ENCODE data around the gene PAQR4.
A peak's percentile ranks its signal among the peaks of the same experiment; 100 is the strongest.

The PAQR4 gene

GRCh38 chr16:3000540-3000939 is 31.4 kb downstream of the PAQR4 start:
- TF ChIP-seq FOXM1 (IDR thresholded peaks at IDR 0.05; ENCODE audit: borderline replicate concordance, low read depth) = no peak
- TF ChIP-seq ZBTB7A (IDR thresholded peaks at IDR 0.05; ENCODE audit: low read depth) = no peak
- no peak for TF ChIP-seq RAD21 (IDR thresholded peaks at IDR 0.05; ENCODE audit: low read depth)
- TF ChIP-seq MAX (IDR thresholded peaks at IDR 0.05) = no peak

- no peak for TF ChIP-seq TCF12 (IDR thresholded peaks at IDR 0.05; ENCODE audit: low read depth)
- no peak for TF ChIP-seq ZBTB7A (IDR thresholded peaks at IDR 0.05; ENCODE audit: low read depth)
- TF ChIP-seq EP300 (IDR thresholded peaks at IDR 0.05; ENCODE audit: borderline replicate concordance) = no peak
- no peak for TF ChIP-seq CEBPB (IDR thresholded peaks at IDR 0.05)
- TF ChIP-seq REST (IDR thresholded peaks at IDR 0.05; ENCODE audit: low read depth) = no peak
- no peak for TF ChIP-seq TEAD4 (IDR thresholded peaks at IDR 0.05)
- TF ChIP-seq MAX (IDR thresholded peaks at IDR 0.05) = no peak
- no peak for TF ChIP-seq NFIC (IDR thresholded peaks at IDR 0.05)
- TF ChIP-seq FOXM1 (IDR thresholded peaks at IDR 0.05; ENCODE audit: borderline replicate concordance, low read depth) = no peak
- no peak for TF ChIP-seq EGR1 (IDR thresholded peaks at IDR 0.05)
These were observed 32.2 kb downstream of the PAQR4 start for GRCh38 chr16:3001316-3001715.

- TF ChIP-seq MAX (IDR thresholded peaks at IDR 0.05) (peak; percentile 76), YY1 (IDR thresholded peaks at IDR 0.05; ENCODE audit: low read depth) (no peak), ZBTB7A (IDR thresholded peaks at IDR 0.05; ENCODE audit: low read depth) (no peak), USF1 (IDR thresholded peaks at IDR 0.05) (no peak), TEAD4 (IDR thresholded peaks at IDR 0.05) (no peak), FOXM1 (IDR thresholded peaks at IDR 0.05; ENCODE audit: borderline replicate concordance, low read depth) (no peak), EP300 (IDR thresholded peaks at IDR 0.05; ENCODE audit: borderline replicate concordance) (no peak), TCF12 (IDR thresholded peaks at IDR 0.05; ENCODE audit: low read depth) (0 out of 2 replicates have a peak, but pooled peaks have one; percentile 41), EGR1 (IDR thresholded peaks at IDR 0.05) (no peak), CREB1 (IDR thresholded peaks at IDR 0.05; ENCODE audit: low read depth) (no peak), RAD21 (IDR thresholded peaks at IDR 0.05; ENCODE audit: low read depth) (peak; percentile 92), REST (IDR thresholded peaks at IDR 0.05; ENCODE audit: low read depth) (no peak), TAF1 (IDR thresholded peaks at IDR 0.05; ENCODE audit: low read depth) (no peak; the same call in 1 of the 2 replicates), NFIC (IDR thresholded peaks at IDR 0.05) (no peak), CEBPB (IDR thresholded peaks at IDR 0.05) (no peak)
These were observed 34.6 kb downstream of the PAQR4 start for GRCh38 chr16:3003582-3004270.

GRCh38 chr16:3004319-3004718 is 35.2 kb downstream of the PAQR4 start:
- no peak for TF ChIP-seq CEBPB (IDR thresholded peaks at IDR 0.05)
- TF ChIP-seq YY1 (IDR thresholded peaks at IDR 0.05; ENCODE audit: low read depth) = no peak
- no peak for TF ChIP-seq TAF1 (IDR thresholded peaks at IDR 0.05; ENCODE audit: low read depth)
- TF ChIP-seq RAD21 (IDR thresholded peaks at IDR 0.05; ENCODE audit: low read depth) = no peak
- TF ChIP-seq NFIC (IDR thresholded peaks at IDR 0.05) = no peak
- no peak for TF ChIP-seq TCF12 (IDR thresholded peaks at IDR 0.05; ENCODE audit: low read depth)
- TF ChIP-seq EP300 (IDR thresholded peaks at IDR 0.05; ENCODE audit: borderline replicate concordance) = no peak
- no peak for TF ChIP-seq FOXM1 (IDR thresholded peaks at IDR 0.05; ENCODE audit: borderline replicate concordance, low read depth)

GRCh38 chr16:3004781-3005284 is 35.7 kb downstream of the PAQR4 start:
- peak; percentile 17; the same call in 1 of the 2 replicates for TF ChIP-seq TAF1 (IDR thresholded peaks at IDR 0.05; ENCODE audit: low read depth)
- no peak for TF ChIP-seq FOXM1 (IDR thresholded peaks at IDR 0.05; ENCODE audit: borderline replicate concordance, low read depth)
- peak; percentile 56 for TF ChIP-seq MAX (IDR thresholded peaks at IDR 0.05)
- peak; percentile 69 for TF ChIP-seq USF1 (IDR thresholded peaks at IDR 0.05)
- 0 out of 2 replicates have a peak, but pooled peaks have one; percentile 44 for TF ChIP-seq ZBTB7A (IDR thresholded peaks at IDR 0.05; ENCODE audit: low read depth)
- TF ChIP-seq EGR1 (IDR thresholded peaks at IDR 0.05) = peak; percentile 55
